HG03060 (cell line): ENCODE data around the gene CCDC178.
"Not testable (repeated sequence)": the region's sequence is repeated elsewhere in the genome, so short reads cannot be mapped to it uniquely, and the experiment has no call there.

Source experiments
- ATAC-seq: cut with Tn5 transposase; IDR thresholded peaks from one replicate; pipeline ENCODE4 v1.9.1; 2021; ENCODE audit warnings: low read depth, moderate number of reproducible peaks; ENCODE audit not compliant: unreplicated experiment

Gene CCDC178

DNA sequence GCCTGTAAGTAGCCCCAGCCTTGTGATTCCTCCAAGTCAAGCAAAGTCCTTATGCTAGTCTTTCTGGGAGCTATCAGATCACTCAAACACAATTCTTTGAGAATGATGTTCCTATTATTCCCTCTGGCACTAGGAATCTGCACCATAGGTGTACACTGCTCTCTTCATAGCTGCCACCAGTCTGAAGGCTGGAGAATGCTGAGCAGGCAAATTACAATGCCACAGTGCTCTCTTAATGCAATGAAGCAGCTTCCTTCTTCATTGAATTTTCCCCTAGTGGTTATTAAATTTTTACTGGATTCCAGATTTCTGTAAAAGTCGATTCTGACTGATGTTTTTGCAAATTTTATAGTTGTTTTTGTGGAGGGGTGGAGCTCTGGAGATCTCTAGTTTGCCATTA, 84.8 kb downstream of the CCDC178 start:
- ATAC-seq, result no peak

DNA sequence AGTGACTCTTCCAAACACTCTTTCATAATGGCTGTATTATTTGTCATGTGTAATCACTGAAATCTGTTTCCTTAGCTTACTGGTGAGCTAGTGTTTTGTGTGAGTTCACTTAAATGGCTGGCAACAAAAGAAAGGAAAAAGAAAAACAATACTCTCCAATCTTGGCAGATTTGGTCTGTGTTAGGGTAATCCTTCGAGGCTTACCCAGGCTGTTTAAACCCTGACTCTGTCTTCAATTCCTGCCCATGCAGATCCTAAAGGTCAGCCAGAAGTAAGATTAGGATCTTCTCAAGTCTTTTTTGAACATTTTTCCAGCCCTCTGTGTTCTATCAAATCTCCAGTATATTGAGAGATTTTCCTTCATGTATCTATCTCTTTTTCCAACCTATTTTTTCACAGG, 85.3 kb downstream of the CCDC178 start:
- no peak for ATAC-seq

DNA sequence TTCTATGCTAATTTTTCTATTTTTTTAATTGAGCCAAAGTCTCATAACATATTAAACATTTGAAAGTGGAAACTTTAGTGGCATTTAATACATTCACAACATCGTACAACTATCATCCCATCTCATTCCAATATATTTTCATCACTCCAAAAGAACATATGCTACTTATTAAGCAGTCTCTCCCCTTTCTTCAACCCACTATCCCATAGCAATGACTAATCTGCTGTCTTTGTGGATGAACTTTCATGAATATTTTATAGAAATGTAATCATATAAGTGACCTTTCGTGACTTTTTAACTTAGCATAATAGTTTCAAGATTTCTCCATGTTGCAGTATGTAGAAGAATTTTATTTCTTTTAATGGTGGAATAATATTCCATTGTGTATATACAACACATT, 90.3 kb downstream of the CCDC178 start:
- ATAC-seq, result no peak

DNA sequence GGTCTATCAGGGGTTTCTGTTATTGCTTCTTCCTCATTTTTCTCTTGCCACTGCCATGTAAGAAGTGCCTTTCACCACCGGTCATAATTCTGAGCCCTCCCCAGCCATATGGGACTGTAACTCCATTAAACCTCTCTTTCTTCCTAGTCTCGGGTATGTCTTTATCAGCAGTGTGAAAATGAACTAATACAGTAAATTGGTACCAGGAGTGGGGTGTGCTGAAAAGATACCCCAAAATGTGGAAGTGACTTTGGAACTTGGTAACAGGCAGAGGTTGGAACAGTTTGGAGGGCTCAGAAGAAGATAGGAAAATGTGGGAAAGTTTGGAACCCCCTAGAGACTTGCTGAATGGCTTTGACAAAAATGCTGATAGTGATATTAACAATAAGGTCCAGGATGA, 100.8 kb downstream of the CCDC178 start:
- not testable (repeated sequence) for ATAC-seq

DNA sequence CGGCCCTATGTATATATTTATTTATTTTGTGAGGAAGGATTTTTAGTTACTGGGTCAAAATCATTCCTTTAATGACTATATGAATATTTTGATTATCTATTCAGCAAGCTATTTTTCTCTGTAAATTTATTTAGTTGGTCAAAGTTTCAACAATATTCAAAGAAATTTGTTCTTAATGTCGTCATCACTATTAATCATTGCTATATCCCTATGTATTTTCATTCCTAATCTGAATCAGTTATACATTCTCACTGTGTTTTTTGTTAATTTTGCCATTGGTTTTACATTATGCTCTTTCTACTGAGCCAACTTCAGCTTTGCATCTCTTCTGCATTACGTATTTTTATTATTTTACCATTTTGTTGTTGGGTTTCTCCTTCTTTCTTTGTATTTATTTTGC, 105.7 kb downstream of the CCDC178 start:
- ATAC-seq, result no peak

DNA sequence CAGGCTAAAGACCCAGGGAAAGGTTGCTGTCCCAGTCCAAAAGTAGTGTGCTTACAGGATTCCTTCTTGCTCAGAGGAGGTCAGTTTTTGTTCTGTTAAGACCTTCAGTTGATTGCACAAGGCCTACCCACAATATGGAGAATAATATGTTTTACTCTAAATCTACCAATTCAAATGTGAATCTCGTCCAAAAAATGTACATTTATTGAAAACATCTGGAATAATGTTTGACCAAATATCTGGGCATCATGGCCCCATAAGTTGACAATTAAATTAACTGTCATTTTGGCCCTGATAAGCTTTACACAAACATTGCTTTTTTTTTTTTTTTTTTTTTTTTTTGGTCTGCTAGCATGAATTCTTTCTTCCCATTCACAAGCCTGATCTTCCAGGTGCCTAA, 109.8 kb downstream of the CCDC178 start:
- no peak for ATAC-seq

DNA sequence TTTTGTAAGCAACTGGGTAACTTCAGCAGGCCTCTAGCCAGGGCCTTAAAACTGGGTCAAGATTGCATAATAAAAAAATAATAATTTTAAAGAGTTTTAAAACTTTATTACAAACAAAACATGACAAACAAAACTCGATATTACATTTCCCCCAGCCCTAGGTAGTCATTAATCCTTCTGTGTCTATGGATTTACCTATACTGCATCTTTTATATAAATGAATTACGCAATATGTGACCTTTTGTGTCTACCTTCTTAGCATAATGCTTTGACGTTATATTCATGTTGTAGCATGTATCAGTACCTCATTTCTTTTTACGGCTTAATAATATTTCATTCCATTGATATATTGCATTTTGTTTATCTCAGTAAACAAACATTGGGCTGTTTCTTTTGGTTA, 113.5 kb downstream of the CCDC178 start:
- ATAC-seq, result no peak

DNA sequence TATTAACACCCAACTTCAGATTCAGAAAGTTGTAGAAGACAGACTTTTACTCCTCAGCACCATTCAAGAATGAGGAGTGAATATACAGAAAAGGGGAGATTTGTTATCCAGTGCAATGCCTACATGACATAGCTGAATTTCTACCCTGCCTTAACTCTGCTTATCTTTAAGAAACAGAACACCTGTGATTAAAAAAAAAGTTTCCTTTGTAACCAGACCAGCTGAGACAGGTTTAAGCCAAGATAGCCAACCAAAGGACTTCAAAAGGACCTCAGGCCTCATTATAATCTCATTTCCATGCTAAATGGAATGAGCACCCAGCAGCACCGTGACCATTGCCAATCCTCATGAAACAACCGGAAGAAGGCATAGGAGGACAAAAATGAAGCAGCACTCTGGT, 122.9 kb downstream of the CCDC178 start:
- ATAC-seq, result no peak

DNA sequence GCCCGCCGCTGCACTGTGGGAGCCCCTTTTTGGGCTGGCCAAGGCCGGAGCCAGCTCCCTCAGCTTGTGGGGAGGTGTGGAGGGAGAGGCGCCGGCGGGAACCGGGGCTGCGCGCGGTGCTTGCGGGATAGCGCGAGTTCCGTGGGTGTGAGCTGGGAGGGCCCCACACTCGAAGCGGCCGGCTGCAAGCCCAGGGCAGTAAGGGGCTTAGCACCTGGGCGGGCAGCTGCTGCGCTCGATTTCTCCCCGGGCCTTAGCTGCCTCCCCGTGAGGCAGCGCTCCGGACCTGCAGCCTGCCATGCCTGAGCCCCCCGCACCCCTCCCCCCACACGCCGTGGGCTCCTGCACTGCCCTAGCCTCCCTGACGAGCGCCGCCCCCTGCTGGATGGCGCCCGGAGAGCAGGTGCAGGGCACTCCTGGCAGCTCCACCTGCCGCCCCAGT, 124.4 kb downstream of the CCDC178 start:
- ATAC-seq, result no peak

DNA sequence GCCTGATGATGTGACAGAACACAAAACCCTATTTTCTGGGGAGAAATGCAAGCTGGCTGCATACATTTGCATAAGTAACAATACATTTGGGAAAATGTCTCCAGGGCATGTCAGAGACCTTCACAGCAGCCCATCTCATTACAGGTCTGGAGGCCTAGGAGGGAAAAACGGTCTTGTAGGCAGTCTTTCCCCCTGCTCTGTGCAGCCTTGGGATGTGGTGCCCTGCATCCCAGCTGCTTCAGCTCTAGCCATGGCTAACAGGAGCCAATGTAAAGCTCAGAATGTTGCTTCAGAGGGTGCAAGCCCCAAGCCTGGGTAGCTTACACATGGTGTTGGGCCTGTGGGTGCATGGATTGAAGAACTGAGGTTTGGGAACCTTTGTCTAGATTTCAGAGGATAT, 133.0 kb downstream of the CCDC178 start:
- ATAC-seq, result no peak

DNA sequence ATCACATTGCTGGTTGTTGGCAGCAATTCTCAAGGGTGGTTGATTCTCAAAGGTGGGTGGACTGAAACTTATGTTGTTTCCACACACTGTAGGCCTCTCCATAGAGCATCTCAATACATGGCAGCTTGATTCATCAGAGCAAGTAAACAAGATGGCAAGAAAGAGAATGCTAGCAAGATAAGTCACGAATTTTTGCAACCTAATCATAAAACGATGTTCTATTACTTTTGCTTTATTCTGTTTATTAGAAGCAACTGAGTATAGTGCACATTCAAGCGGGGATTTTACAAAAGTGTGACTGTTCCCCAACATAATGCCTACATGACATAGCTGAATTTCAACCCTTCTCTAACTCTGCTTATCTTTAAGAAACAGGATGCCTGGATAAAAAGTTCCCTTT, 136.2 kb downstream of the CCDC178 start:
- no peak for ATAC-seq

DNA sequence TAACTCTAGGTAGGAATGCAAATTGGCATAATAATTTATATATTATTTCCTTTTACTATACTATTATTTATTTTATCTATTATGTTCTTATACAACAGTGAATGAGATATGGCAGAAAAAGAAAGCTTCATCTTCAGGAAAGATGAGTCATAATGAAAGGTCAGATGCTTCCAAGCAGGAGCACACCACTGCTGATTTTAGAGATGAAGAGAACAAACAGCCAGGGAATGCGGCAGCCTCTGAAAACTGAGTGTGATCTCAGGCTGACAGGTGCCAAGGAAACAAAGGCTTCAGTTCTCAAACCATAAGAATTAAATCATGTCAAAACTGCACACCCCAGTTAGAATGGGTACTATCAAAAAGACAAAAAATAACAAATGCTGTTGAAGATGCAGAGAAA, 149.0 kb downstream of the CCDC178 start:
- ATAC-seq, result no peak

DNA sequence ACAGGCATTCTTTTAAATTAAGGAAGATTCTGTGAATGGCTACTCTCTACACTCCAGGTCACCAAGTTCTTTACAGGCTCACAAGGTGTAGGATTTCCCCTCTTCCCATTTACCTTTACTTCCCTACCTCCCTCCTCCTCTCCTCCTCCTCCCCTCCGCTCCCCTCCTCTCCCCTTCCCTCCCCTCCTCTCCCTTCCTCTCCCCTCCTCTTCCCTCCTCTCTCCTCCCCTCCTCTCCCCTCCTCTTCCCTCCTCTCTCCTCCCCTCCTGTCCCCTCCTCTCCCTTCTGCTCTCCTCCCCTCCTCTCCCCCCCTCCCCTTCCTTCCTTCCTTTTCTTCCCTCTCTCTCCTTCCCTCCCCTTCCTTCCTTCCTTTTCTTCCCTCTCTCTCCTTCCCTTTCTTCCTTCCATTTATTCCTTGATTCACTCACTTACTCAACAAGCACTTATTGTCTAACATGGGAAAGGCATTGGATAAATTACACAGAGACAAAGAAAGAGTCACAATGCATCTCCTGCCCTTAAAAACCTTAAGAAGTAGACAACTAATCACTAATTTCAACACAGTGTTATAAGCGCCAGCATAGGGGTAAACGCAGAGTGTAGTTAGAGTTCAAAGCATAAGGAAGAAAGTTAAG, 152.3 kb downstream of the CCDC178 start:
- ATAC-seq, result no peak

DNA sequence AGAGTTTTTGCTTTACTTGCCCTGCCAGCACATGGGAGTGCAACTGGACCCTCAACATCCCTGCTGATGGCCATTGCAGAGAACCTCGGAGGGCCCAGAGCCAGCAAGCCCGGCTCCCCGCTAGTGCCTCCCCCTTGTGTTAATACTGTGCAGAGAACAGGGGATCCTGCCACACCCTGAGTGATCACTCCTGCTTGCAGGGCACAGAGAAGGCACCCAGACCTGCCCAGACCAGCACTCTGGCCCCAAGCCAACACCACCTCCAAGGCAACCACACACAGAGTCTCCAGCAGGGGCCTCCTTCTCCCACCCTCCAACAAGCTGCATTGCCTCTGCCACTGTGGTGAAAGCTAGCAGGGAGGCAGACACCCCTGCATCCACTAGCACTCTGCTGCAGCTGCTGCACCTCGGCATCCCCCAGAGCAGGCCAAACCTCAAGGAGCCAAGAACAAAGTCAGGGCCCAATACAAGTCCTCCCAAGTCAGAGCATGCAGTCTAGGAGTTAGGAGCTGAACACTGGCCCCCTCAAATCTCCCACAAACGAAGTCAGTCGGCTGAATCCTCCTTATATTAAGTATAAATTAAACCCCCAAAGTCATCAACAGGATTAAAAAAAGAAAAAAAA, 157.7 kb downstream of the CCDC178 start:
- ATAC-seq, result no peak

DNA sequence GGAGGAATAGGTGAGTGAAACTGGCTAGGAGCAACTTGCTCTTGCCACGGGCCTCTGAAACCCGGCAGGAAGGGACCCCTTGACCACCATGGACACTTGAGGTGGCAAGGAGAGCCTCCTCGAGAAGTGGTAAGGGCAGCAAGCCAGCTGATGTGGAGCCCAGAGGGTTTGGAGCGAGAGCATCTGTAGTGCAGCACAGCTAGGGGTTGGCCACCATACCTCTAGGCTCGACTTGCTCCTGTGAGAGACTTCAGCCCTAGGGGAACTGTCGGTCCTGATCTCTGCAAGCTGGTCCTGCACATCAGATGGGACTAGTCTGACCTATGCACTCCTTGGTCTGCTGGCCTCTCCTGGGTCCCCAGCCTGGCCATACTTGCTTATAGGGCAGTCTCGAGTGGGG, 158.4 kb downstream of the CCDC178 start:
- no peak for ATAC-seq

DNA sequence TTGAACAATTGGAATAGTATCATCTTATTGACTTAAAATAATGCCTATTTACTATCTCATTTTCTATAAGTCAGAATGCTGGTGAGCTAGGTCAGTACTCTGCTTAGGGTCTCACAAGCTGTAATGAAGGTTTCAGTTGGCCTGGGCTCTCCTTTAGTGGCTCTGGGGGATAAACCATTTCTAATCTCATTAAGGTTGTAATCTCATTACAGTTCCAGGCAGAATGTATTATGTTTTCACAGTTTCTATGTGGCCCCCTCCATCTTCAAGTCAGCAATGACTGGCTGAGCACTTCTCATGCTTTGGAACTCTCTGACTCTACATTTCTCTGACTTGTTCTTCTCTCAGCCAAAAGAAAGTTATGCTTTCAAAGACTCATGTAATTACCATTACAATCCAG, 163.1 kb downstream of the CCDC178 start:
- ATAC-seq, result no peak

DNA sequence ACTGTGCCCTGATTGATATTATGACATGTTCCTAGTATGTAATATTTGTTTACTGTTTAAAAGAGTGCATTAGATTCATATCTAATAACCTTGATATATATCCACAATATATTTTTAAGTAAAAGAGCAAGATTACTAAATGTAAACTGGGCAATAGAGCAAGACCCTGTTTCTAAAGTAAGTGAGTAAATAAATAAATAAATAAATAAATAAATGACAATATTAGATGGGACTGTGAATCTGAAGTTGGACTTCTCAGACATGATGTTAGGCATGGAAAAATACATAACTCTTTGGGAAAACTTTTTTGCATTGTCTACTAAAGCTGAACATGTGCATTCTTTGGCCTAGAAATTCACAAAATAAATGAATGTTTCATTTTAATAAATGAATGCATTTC, 164.7 kb downstream of the CCDC178 start:
- ATAC-seq, result no peak

DNA sequence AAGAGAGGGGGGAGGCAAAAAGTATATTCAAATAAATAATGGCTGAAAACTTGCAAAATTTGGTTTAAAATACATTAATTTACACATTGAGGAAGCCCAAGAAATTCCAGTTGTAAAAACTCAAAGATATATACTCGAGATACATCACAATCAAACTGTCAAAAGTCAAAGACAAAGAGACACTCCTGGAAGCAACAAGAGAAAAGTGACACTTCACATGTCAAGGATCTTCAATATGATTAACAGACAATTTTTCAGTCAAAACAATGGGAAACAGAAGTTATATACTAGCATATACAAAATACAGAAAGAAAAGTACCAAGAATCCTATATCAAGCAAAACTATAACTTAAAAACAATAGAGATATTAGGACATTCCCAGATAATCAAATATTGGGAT, 170.2 kb downstream of the CCDC178 start:
- ATAC-seq, result no peak

DNA sequence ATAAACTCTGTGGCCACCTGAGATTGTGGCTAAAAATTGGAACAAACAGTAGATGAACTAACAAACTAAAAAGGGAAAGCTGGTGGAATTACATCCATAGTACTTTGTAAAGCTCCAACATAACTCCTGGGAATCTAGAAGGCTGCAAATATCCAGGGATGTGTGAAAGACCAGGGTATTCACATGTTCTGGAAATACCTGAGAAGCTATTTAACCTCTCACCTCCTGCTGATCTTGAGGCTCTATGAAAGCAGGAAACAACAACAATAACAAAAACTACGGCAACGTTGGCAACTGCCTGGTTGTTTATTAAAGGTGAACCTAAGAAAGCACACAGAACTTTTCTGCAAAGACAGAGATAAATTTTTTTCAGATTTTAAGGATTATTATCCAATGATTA, 171.3 kb downstream of the CCDC178 start:
- no peak for ATAC-seq

DNA sequence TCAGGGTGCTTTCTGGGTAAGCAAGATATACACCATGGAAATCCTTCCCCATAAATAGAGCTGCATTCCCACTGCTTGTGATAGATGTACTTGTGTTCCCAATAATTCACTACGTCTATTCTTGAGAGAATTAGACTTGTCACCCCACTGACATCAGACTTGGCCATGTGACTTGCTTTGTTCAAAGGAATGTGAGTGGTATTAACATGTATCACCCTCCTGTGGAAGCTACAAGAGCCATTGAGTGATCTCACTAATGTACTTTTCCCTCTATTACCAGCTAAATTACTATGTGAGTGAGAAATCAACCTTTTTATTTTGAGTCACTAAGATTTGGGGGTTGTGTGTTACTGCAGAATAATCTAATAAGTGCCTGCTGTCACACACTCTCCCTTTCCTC, 176.0 kb downstream of the CCDC178 start:
- ATAC-seq, result no peak

DNA sequence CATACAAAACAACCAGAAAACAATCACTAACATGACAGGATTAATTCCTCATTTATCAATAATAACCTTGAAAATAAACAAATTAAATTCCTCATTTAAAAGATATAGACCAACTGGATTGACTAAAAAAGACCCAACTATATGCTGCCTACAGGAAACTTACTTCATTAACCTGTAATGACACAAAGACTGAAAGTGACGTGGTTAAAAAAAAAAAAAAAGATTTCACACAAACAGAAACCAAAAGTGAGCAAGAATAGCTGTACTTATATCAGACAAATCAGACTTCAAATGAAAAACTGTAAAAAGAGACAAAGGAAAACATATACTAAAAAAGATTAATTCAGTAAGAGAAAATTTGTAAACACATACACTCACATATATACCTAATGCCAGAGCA, 201.2 kb downstream of the CCDC178 start:
- ATAC-seq, result no peak

DNA sequence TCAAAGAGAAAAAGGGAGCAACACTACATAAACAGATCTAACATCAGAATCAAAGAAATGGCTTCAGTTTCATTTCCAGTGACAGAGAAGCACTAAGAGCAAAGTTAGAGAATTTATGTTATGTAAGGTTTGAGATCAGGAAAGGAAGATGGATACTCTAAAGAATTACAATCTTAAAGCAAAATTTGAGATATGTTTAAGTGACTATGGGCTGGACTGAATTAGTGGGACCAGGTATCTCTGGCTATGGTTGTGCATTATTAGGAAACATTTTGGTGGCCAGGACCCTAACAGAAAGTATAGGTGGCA, 208.2 kb downstream of the CCDC178 start:
- no peak for ATAC-seq
